GM12878 (cell line): ENCODE data around the gene NOS1AP. TPM values are rescaled to one million over a fixed set of nuclear protein-coding genes. Genes with fewer than 3 reads are reported as not detected.

Source experiments
- ATAC-seq: fragments of 200-7000 bp; cut with Tn5 transposase; 3 replicates; pipeline ENCODE4 v1.9.1; 2020; ENCODE audit warnings: mild to moderate bottlenecking, moderate library complexity
- BruUV-seq: library from RNA; stranded (reverse); fragments of 400-500 nt; replicated peaks from 2 replicates; lab custom pipeline; 2021; lab: Mats Ljungman, UMichigan
- CTCF ChIA-PET: fragments of 300-600 bp; sonication (Branson Sonifier 250); formaldehyde crosslinking; extraction: SDS; loops from one replicate; lab custom pipeline; 2021; ENCODE audit warnings: inconsistent platforms; lab: Yijun Ruan, JAX
- POLR2A ChIA-PET: fragments of 350-600 bp; formaldehyde crosslinking; extraction: SDS; loops from one replicate; lab custom pipeline; 2021; ENCODE audit warnings: inconsistent platforms; lab: Charles Lee
- RAD21 ChIA-PET: fragments of 300-600 bp; sonication (Branson Sonifier 250); formaldehyde crosslinking; loops from one replicate; lab custom pipeline; 2023; ENCODE audit warnings: antibody characterized with exemption; ENCODE audit not compliant: unreplicated experiment; lab: Charles Lee
- SMC1A ChIA-PET: fragments of 300-600 bp; sonication (Branson Sonifier 250); formaldehyde crosslinking; loops from one replicate; lab custom pipeline; 2023; ENCODE audit not compliant: unreplicated experiment, uncharacterized antibody; lab: Charles Lee
- DNase-seq: peaks from one replicate; pipeline ENCODE4 v3.0.0-alpha.2; 2011; ENCODE audit warnings: low read depth, low spot score
- FAIRE-seq: peaks from 3 replicates; lab custom pipeline; 2011; peaks lifted over from hg19 to GRCh38; lab: Jason Lieb, UNC
- H2AFZ ChIP-seq: 2 replicates; pipeline ENCODE4 v1.6.0; 2011; ENCODE audit warnings: low read depth, low read length, control low read depth; ENCODE audit not compliant: control insufficient read depth
- H3K27ac ChIP-seq: 2 replicates; pipeline ENCODE4 v1.5.1; 2011; ENCODE audit warnings: control low read depth; ENCODE audit not compliant: control insufficient read depth, insufficient read depth
- H3K27me3 ChIP-seq, 2 experiments: replicated peaks in 1 of 2; 2 replicates each; pipeline versions ENCODE4 v1.6.0 to v1.6.1; 2011; ENCODE audit warnings: low read length in 1 of 2; ENCODE audit not compliant: control insufficient read depth in 2 of 2, insufficient read depth in 2 of 2
- H3K36me3 ChIP-seq, 2 experiments: 2 replicates each; pipeline ENCODE4 v1.5.1; 2011; ENCODE audit warnings: low read length in 1 of 2; ENCODE audit not compliant: control insufficient read depth in 2 of 2, insufficient read depth in 2 of 2
- H3K4me1 ChIP-seq: 2 replicates; pipeline ENCODE4 v1.6.1; 2011; ENCODE audit warnings: mild to moderate bottlenecking, low read length, moderate library complexity, mixed read lengths; ENCODE audit not compliant: control insufficient read depth, insufficient read depth
- H3K4me2 ChIP-seq: 2 replicates; pipeline ENCODE4 v1.6.0; 2011; ENCODE audit warnings: control low read depth; ENCODE audit not compliant: control insufficient read depth, insufficient read depth
- H3K4me3 ChIP-seq: fragments of 200-600 bp; sonication (generic); 2 replicates; pipeline ENCODE4 v1.5.1; 2016
- H3K79me2 ChIP-seq: 2 replicates; pipeline ENCODE4 v1.6.0; 2011; ENCODE audit warnings: low read length; ENCODE audit not compliant: control insufficient read depth, insufficient read depth
- H3K9ac ChIP-seq: 2 replicates; pipeline ENCODE4 v1.8.0; 2011; ENCODE audit warnings: low read length, control low read depth, mixed read lengths; ENCODE audit not compliant: control insufficient read depth, insufficient read depth
- H3K9me3 ChIP-seq: replicated peaks from 3 replicates; pipeline ENCODE4 v1.5.1; 2011; ENCODE audit warnings: mild to moderate bottlenecking, low read length; ENCODE audit not compliant: control insufficient read depth, insufficient read depth
- H4K20me1 ChIP-seq: 2 replicates; pipeline ENCODE4 v1.6.0; 2011; ENCODE audit not compliant: control insufficient read depth, insufficient read depth
- ATF7 ChIP-seq: fragments of 450-650 bp; IDR thresholded peaks from 2 replicates; pipeline ENCODE4 v1.6.1; 2016; ENCODE audit warnings: low read depth, mild to moderate bottlenecking
- BCL11A ChIP-seq: IDR thresholded peaks from 2 replicates; pipeline ENCODE4 v1.6.1; 2011; ENCODE audit warnings: low read depth, low read length
- BHLHE40 ChIP-seq, 2 experiments: fragments of 450-650 bp in 1 of 2; IDR thresholded peaks; 2 replicates each; pipeline ENCODE4 v1.6.1; 2011 to 2017; ENCODE audit warnings: low read depth in 2 of 2, borderline replicate concordance in 1 of 2, improper control_type of control experiment in 1 of 2, low read length in 1 of 2, mild to moderate bottlenecking in 1 of 2
- BMI1 ChIP-seq: fragments of 450-650 bp; IDR thresholded peaks from 2 replicates; pipeline ENCODE4 v1.6.1; 2016; ENCODE audit warnings: mild to moderate bottlenecking, moderate library complexity, borderline replicate concordance
- CEBPB ChIP-seq, 2 experiments: fragments of 150-350 bp in 1 of 2; IDR thresholded peaks; 2 replicates each; pipeline ENCODE4 v1.6.1; 2012 to 2014; ENCODE audit warnings: low read depth in 2 of 2, low read length in 2 of 2, borderline replicate concordance in 1 of 2, inconsistent platforms in 1 of 2
- CHD1 ChIP-seq: IDR thresholded peaks from 2 replicates; pipeline ENCODE4 v1.6.1; 2012; ENCODE audit warnings: low read depth, low read length, improper control_type of control experiment
- CREM ChIP-seq: IDR thresholded peaks from 2 replicates; pipeline ENCODE4 v1.6.1; 2014; ENCODE audit warnings: antibody characterized with exemption, low read depth
- HDGF ChIP-seq: fragments of 450-650 bp; IDR thresholded peaks from 2 replicates; pipeline ENCODE4 v1.6.1; 2016; ENCODE audit warnings: antibody characterized with exemption
- IRF4 ChIP-seq: IDR thresholded peaks from 2 replicates; pipeline ENCODE4 v1.6.1; 2011; ENCODE audit warnings: low read depth, low read length
- JUNB ChIP-seq: IDR thresholded peaks from 2 replicates; pipeline ENCODE4 v1.6.1; 2016; ENCODE audit warnings: antibody characterized with exemption, mild to moderate bottlenecking
- NBN ChIP-seq: fragments of 450-650 bp; IDR thresholded peaks from 2 replicates; pipeline ENCODE4 v1.6.1; 2016
- NR2C2 ChIP-seq: IDR thresholded peaks from 2 replicates; pipeline ENCODE4 v1.6.1; 2011; ENCODE audit warnings: borderline replicate concordance, low read depth; ENCODE audit not compliant: control insufficient read depth, insufficient read length
- RB1 ChIP-seq: fragments of 450-650 bp; formaldehyde crosslinking; IDR thresholded peaks from 2 replicates; pipeline ENCODE4 v1.6.1; 2017; ENCODE audit warnings: mild to moderate bottlenecking, borderline replicate concordance
- RFX5 ChIP-seq: IDR thresholded peaks from 2 replicates; pipeline ENCODE4 v1.6.1; 2011; ENCODE audit warnings: low read depth, low read length, improper control_type of control experiment
- SIX5 ChIP-seq: IDR thresholded peaks from 2 replicates; pipeline ENCODE4 v1.6.1; 2011; ENCODE audit warnings: mild to moderate bottlenecking, low read depth, low read length, moderate library complexity; ENCODE audit not compliant: severe bottlenecking
- SMAD1 ChIP-seq: fragments of 450-650 bp; IDR thresholded peaks from 2 replicates; pipeline ENCODE4 v1.6.1; 2018; ENCODE audit warnings: mild to moderate bottlenecking, low read depth; ENCODE audit not compliant: partially characterized antibody
- SMAD5 ChIP-seq: IDR thresholded peaks from 2 replicates; pipeline ENCODE4 v1.6.1; 2016; ENCODE audit warnings: antibody characterized with exemption, low read depth
- STAT1 ChIP-seq: fragments of 450-650 bp; conservative IDR thresholded peaks from 2 replicates; pipeline ENCODE4 v1.6.1; 2014; ENCODE audit warnings: antibody characterized with exemption, mild to moderate bottlenecking
- TAF1 ChIP-seq: IDR thresholded peaks from 2 replicates; pipeline ENCODE4 v1.6.1; 2011; ENCODE audit warnings: mild to moderate bottlenecking, low read depth, low read length, borderline replicate concordance
- ZNF384 ChIP-seq: IDR thresholded peaks from 2 replicates; pipeline ENCODE4 v1.6.1; 2012; ENCODE audit warnings: low read depth, mild to moderate bottlenecking, low read length, improper control_type of control experiment, borderline replicate concordance
- ZZZ3 ChIP-seq: IDR thresholded peaks from 2 replicates; pipeline ENCODE4 v1.6.1; 2011; ENCODE audit warnings: low read depth; ENCODE audit not compliant: control insufficient read depth, insufficient read length
- WGBS: methylation state at CpG from one replicate; pipeline ENCODE4 v1.1.6; 2016; ENCODE audit warnings: low lambda C conversion rate; ENCODE audit not compliant: insufficient replicate concordance, insufficient coverage; ENCODE audit errors: missing lambda C conversion rate; 5-methylcytosine and 5-hydroxymethylcytosine counted together
- in situ Hi-C: fragments of 300-500 bp; cut with MboI; formaldehyde crosslinking; loops from 9 replicates; pipeline ENCODE4 v1.14.3; 2018; ENCODE audit warnings: mixed read lengths
- intact Hi-C: fragments of 100-400 bp; cut with micrococcal nuclease; formaldehyde crosslinking; loops from one replicate; pipeline ENCODE4 v1.14.2; 2022; ENCODE audit not compliant: unreplicated experiment
- polyA plus RNA-seq, 11 experiments: library from polyadenylated mRNA; depleted of rRNA in 4 of 11; unstranded in 6 of 11; stranded (reverse) in 5 of 11; fragments of >200 nt; fragmentation: Nextera tagmentation in 4 of 11; fragmentation: Illumina TruSeq in 1 of 11; extraction: Ambion mirVana in 4 of 11; extraction: Trizol in 1 of 11; gene quantifications; 1 replicate in 1 of 11; 2 replicates in 10 of 11; pipeline versions ENCODE4 v1.2.1 to v1.2.3, GENCODE V29; 2011 to 2016; ENCODE audit warnings: inconsistent platforms in 2 of 11, missing spikeins in 2 of 11, low read depth in 1 of 11
- total RNA-seq, 4 experiments: library from RNA; depleted of rRNA in 3 of 4; stranded (reverse); fragments of >200 nt in 3 of 4; fragmentation: Illumina TruSeq in 1 of 4; extraction: Trizol in 1 of 4; gene quantifications; 2 replicates each; pipeline versions ENCODE4 v1.2.1 to v1.2.3, GENCODE V29; 2013 to 2021
- TF ChIP-seq, protein P1 (sequence below): IDR thresholded peaks from 2 replicates; pipeline ENCODE4 v1.6.1; 2012; ENCODE audit warnings: low read depth, low read length, improper control_type of control experiment

The NOS1AP gene
- total and polyA plus RNA-seq, 10 of the 15 experiments (the other 5 are each of a cell fraction or from before 2014, with no cell fraction given): 0.03 to 0.15 TPM; not detected in 8

DNA sequence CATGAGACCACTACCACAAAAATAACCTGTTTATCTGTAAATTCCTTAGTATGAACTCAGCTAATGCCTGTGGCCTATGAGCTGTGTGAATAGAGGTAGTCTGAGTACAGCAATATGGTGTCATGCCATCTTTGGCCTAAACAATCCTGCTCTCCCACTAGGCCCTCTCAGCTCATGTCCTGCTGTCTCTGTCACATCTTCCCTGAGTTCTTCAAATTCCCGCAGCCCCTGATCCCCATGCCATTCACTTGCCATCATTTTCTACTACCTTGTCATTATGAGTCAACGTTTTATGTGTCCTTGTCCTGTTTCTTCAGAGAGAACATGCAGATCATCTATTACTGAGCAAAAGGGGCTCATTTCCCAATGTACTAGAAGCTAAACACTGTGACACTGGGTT is 181.6 kb downstream of the NOS1AP start:
- intact Hi-C loops (no loop called here), in situ Hi-C loops (no loop called here)
- no peak for ATAC-seq

DNA sequence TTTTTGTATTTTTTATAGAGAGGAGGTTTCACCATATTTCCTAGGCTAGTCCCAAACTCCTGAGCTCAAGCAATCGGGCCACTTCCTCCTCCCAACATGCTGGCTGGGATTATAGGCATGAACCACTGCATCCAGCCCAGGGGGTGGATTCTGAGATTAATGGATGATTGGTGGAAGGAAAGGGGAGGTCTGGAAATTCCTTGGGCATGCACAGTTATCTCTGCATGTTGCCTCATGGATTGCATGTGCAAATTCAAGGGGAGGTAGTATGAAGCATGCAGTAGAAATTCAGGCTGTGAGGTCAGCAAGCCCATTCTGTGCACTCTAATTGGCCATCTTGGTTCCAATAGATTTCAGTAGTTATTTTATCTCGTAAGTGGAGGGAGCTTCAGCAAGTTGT is 182.7 kb downstream of the NOS1AP start:
- SMC1A ChIA-PET: interaction anchor here (0.9 kb wide), 1 partner anchor 211 kb away, joined by 3 read pairs; no protein-coding TSS in a partner anchor
- POLR2A ChIA-PET: no interaction called here
- no peak overlapping the region for H3K9ac ChIP-seq
- RAD21 ChIA-PET: no interaction called here
- no peak overlapping the region for H3K27ac ChIP-seq
- no peaks in the 10 kb centered on the region for H3K79me2 ChIP-seq
- no peak for DNase-seq
- no peak for ATAC-seq
- no peaks in the 10 kb centered on the region for H3K4me1 ChIP-seq
- BruUV-seq: no TSS peak
- CTCF ChIA-PET: interaction anchor here (0.6 to 1.3 kb wide), 2 partner anchors 189 to 363 kb away, joined by 3 to 4 read pairs; no protein-coding TSS in a partner anchor
- no peaks in the 10 kb centered on the region for H3K9me3 ChIP-seq
- H3K4me3 ChIP-seq: no peak overlapping the region
- no peak for FAIRE-seq
- in situ Hi-C loops: no loop called here
- H3K4me2 ChIP-seq: no peak overlapping the region
- 5% methylated on average over 2 of the region's 2 CpGs for WGBS
- intact Hi-C loops: no loop called here
- H4K20me1 ChIP-seq: no peaks in the 10 kb centered on the region
- no peaks in the 10 kb centered on the region for H3K36me3 ChIP-seq
- H2AFZ ChIP-seq: no peak overlapping the region
- H3K27me3 ChIP-seq: no peaks in the 10 kb centered on the region
- no peak for TF ChIP-seq ATF7
- no peak for TF ChIP-seq BHLHE40 (IDR thresholded peaks at IDR 0.05; ENCODE audit: borderline replicate concordance in 1 of 2, low read depth in 2 of 2, low read length in 1 of 2)
- no peak for TF ChIP-seq IRF4
- TF ChIP-seq ZNF384: no peak
- no peak for TF ChIP-seq SIX5
- TF ChIP-seq CREM: no peak
- no peak for TF ChIP-seq BCL11A
- TF ChIP-seq CHD1: no peak
- TF ChIP-seq TAF1: no peak
- no peak for TF ChIP-seq RFX5
- no peak for TF ChIP-seq STAT1
- no peak for TF ChIP-seq NR2C2
- TF ChIP-seq SMAD5: no peak
- no peak for TF ChIP-seq HDGF

More for the DNA sequence above, 181.6 kb downstream of the NOS1AP start:
- Histone ChIP-seq H4K20me1 (no peaks in the 10 kb centered on the region), H3K79me2 (no peaks in the 10 kb centered on the region), H3K27me3 (no peaks in the 10 kb centered on the region), H3K9ac (no peak overlapping the region), H2AFZ (no peak overlapping the region), H3K27ac (no peak overlapping the region), H3K9me3 (no peaks in the 10 kb centered on the region), H3K4me3 (no peak overlapping the region), H3K4me2 (no peak overlapping the region), H3K36me3 (no peaks in the 10 kb centered on the region), H3K4me1 (no peaks in the 10 kb centered on the region)
- SMC1A ChIA-PET: interaction anchor here (0.9 kb wide), 1 partner anchor 37 kb away, joined by 3 read pairs; no protein-coding TSS in a partner anchor
- FAIRE-seq (no peak), DNase-seq (no peak)
- BruUV-seq: no TSS peak
- POLR2A ChIA-PET: no interaction called here
- TF ChIP-seq, protein P1, sequence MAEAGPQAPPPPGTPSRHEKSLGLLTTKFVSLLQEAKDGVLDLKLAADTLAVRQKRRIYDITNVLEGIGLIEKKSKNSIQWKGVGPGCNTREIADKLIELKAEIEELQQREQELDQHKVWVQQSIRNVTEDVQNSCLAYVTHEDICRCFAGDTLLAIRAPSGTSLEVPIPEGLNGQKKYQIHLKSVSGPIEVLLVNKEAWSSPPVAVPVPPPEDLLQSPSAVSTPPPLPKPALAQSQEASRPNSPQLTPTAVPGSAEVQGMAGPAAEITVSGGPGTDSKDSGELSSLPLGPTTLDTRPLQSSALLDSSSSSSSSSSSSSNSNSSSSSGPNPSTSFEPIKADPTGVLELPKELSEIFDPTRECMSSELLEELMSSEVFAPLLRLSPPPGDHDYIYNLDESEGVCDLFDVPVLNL: no peak
- TF ChIP-seq JUNB: no peak
- TF ChIP-seq TAF1: no peak
- TF ChIP-seq ZZZ3: no peak
- TF ChIP-seq BMI1: no peak
- no peak for TF ChIP-seq RB1
- no peak for TF ChIP-seq SMAD1
- no peak for TF ChIP-seq NBN
- no peak for TF ChIP-seq CEBPB (IDR thresholded peaks at IDR 0.05; ENCODE audit: borderline replicate concordance in 1 of 2, low read depth in 2 of 2, low read length in 2 of 2)
- 24% methylated on average over 2 of the region's 2 CpGs for WGBS
- RAD21 ChIA-PET: no interaction called here
- CTCF ChIA-PET: interaction anchor here (0.7 kb wide), 1 partner anchor 249 kb away, joined by 3 read pairs; no protein-coding TSS in a partner anchor
